Hematopoietic multipotent progenitor cell treated with erythropoietin and hydrocortisone succinate and interleukin-3 and kit ligand, for 17 days (in vitro differentiated cells): ENCODE data around the gene DDX51.
"Not testable (repeated sequence)": the region's sequence is repeated elsewhere in the genome, so short reads cannot be mapped to it uniquely, and the experiment has no call there.

Experiments used
- DNase-seq: peaks from one replicate; pipeline ENCODE4 v3.0.0-alpha.2; 2015; ENCODE audit warnings: low spot score

Gene DDX51

DNA sequence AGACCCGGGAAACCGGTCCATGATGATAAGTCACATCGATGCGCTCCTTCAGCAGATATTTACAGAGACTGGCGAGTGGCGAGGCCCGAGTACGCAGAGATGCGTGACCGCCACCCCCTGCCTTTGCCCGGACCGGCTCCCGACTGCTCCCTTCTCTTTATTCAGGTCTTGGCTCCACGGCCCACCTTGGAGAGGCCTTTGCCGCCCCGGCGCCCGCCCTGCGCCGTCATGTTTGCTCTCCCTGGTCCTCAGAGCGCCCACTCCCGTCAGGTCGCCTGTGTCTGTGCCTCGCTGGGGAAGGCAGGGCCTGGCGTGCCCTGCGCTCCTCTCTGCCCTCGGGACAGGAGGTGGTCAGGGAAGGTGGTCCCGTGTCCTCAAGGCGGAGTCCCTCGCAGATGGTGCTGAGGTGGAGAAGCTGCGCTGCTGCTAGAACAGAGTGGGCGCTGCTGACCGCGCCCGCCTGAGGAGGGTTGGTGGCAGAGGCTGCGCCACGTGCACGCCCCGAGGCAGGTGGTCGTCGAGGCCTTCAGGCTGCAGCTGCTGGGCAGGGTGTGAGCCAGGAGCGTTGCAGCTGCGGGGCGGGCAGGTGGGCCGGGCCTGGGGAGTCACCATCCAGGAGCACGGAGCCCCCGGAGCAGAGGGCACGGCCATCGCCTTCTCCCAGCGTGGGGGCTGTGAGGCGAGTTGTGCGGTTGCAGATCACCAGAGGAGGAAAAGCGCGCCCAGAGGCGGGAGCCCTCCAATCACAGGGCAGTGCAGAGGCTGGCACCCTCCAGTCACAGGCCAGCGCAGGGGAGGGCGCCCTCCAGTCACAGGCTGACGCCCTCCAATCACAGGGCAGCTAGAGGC lies 27.2 kb downstream of the DDX51 start:
- DNase-seq: no peak

- no peak for DNase-seq
Observed at GRCh38 chr12:132115500-132115899, 28.6 kb downstream of the DDX51 start.

- DNase-seq: no peak
Observed at GRCh38 chr12:132114667-132115066, 29.5 kb downstream of the DDX51 start.

- no peak for DNase-seq
Observed at GRCh38 chr12:132111654-132112304, 32.3 kb downstream of the DDX51 start.

DNA sequence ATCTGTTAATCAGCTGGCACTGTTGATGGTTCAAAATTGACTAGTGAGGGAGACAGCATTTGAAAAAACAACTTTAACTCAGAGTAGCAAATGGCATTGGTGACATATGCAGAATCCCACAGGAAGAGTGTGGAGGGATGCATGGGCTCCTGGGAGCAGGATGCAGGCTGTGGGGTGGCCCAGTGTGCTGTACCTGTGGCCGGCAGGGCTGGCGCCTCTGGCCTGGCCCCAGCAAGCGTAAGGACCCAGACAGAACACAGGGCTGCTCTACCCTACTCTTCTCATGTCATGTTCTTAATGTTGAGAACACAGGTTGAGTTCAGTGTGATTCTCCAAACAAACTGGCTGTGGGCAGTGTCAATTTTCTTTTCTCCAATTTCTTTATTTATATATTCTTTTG lies 33.4 kb downstream of the DDX51 start:
- DNase-seq: no peak

DNA sequence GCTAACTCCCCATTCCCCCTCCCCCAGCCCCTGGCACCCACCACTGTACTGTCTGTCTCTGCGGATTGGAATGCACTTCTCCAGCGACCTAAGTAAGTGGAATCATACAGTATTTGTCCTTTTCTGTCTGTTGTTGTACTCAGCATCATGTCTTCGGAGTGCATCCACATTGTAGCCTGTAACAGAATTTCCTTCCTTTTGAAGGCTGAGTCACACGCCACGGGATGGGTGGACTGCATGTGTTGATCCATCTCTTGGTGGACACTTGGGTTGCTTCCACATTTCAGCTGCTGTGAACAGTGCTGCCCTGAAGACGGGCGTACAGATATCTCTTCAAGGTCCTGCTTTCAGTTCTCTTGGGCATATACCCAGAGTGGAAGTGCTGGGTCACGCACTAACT lies 34.4 kb downstream of the DDX51 start:
- no peak for DNase-seq

GRCh38 chr12:132108211-132108832 lies 35.8 kb downstream of the DDX51 start:
- DNase-seq: no peak

GRCh38 chr12:132106921-132107320 lies 37.2 kb downstream of the DDX51 start:
- DNase-seq: no peak

GRCh38 chr12:132105467-132105866 lies 38.7 kb downstream of the DDX51 start:
- DNase-seq: no peak

DNA sequence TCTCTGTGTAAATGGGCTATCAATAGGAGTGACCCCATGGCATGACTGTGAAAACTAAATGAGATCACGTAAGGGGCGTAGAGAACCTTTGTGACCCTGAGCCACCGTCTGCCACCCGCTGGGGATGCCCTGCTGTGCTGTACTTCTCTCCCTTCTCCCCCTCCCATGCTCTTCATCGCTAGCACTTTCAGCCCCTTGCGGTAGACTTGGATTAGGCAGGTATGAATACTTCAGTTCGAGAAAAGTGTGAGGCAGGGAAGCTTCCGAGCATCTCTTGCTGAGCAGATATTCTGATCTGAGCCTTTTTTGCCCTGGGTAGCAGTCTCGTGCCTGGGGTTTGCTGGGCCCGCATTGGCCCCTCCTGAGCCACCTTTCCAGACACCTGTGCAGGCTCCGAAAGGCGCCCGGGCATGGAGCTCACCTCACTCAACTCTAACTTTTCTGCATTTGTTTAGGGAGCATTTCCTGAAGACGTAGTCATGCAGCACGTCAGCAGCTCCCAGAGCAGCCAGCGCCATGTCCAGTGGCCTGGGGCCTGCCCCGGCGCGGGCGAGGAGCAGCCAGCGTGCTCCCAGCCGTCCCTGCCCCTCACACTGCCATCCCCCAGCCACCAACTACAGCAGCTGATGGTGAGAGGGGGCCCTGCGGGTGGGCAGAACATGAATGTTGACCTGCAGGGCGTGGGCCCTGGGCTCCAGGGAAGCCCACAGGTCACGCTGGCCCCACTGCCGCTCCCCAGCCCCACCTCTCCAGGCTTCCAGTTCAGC lies 40.4 kb downstream of the DDX51 start:
- DNase-seq: no peak

DNA sequence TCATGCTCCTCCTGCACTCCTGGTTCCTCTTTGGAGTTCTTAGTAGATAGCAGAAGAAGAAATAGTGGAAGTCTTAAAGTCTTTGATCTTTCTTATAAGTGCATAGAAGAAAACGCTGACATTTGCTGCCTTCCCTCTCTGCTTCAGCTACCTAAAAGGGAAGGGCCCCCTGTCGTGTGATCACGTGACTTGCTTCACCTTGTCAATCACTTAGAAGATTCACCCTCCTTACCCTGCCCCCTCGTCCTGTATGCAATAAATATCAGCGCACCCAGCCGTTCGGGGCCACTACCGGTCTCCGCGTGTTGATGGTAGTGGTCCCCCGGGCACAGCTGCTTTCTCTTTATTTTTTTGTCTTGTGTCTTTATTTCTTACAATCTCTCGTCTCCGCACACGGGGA lies 41.0 kb downstream of the DDX51 start:
- DNase-seq: not testable (repeated sequence)

GRCh38 chr12:132102297-132102696 lies 41.8 kb downstream of the DDX51 start:
- no peak for DNase-seq

DNA sequence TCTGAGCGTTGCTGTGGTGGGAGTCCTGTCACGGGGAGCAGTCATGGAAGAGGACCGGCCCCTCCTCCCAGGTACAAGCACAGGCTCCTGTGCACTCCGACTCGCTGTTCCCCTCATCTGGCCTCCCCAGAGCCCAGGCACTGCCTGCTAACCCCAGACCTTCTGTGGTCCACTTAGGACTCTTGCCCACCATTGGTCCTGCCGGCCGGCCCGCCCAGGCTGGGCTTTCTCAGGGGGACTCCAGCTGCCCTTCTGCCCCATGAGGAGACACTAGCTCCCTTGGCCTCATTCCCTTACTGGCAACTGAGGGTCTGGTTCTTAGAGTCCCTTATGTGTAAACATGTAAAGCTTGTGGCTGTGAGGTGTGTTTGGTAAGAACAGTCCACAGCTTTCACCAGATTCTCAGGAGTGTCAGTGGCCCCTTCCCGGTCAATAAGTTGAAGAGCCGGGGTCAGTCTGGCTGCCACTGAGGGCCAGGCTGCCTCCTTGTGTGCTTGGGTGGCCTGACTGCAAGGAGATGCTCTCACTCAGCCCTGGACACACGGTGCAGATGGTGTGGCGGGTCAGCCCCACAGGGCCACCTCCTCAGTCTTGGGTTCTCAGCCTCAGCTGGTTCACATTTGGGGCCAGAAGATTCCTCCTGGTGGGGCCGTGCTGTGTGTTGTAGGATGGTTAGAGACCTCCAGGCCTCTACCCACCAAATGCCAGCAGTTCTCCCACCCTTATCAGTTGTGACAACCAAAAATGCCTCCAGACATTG lies 43.6 kb downstream of the DDX51 start:
- DNase-seq: no peak

- DNase-seq: no peak
Observed at GRCh38 chr12:132099739-132100138, 44.4 kb downstream of the DDX51 start.

DNA sequence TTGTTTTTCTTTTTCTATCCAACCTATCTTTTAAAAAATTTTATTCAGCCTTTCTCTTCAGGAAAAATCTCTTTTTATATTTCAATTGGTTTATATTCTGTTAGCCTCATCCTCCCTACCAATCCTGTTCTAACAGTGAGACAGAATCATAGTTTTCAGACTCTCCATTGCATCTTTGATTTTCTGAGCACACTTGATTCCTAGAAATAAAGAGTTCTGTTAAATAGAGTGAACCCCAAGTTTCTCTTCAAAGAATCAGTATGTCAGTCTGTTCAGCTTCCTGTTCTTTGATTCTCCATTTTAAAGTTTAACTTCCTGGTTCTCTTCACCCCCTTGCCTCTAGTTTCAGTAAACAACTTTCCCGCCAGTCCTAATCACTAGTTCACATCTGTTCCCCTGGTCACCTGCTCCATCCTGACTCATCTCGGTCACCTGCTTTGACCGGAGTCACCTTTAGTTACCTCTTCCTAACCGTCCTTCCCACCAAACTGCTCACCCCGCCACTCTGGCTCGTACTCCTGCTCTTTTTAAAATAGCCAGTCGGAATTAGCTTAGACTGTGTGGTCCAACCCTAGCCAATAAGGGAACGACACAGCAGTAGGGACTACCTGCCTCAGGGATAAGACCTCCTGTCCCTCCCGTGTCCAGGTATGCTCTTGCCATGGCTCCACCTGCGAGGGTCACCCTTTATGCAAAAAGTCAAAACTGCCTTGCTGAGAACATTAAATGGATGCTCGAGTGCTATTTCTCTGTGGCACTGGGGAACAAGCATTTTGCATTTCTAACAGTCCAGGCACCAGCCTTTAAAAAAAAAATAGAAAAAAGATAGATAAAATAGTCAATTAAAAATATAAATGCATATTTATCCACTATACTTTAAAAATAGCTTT lies 48.4 kb downstream of the DDX51 start:
- DNase-seq: no peak

DNA sequence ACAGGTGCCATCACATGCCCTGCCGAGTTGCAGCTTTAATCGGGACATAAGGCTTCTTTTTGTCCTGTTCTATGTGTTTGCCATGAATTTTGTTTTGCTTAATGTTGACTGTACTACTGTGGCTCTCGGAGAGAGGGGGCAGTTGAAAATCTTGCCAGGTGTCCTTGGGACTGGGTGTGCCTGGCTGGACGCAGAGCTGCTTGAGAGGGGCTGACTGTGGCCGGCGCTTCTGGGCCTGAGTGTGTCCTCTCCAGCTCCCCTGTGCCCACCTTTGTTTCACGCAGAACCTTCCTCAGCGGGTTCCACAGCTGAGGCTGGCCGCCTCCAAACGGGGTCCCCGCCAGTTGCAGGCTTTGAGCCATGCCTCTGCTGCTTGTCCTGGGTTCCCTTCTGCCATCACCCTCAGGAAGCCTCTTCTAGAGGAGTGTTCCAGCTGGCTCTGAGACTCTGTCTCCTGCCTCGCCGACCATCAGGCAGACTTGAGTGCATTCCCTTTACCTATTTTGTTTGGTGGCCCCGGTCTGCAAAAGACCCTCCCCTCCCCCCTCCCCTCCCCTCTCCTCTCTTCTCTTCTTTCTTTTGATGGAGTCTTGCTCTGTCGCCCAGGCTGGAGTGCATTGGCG lies 49.7 kb downstream of the DDX51 start:
- no peak for DNase-seq

- no peak for DNase-seq
Observed at GRCh38 chr12:132089407-132089910, 54.7 kb downstream of the DDX51 start.
